ENCODE measurements around the gene ZC3H12C.

ZC3H12C gene

GRCh38 chr11:110217936-110218335 lies 124.7 kb downstream of the ZC3H12C start:
- no peak overlapping the region for H2AFZ ChIP-seq (ENCODE audit: low read length)
- H3K9me3 ChIP-seq (ENCODE audit: low read length), result no peaks in the 10 kb centered on the region
- H3F3A ChIP-seq (ENCODE audit: insufficient read depth, low read length), result no peaks in the 10 kb centered on the region
- H3K36me3 ChIP-seq (ENCODE audit: insufficient read depth, low read length), result no peaks in the 10 kb centered on the region; the same call in 1 of the 2 replicates
- no peaks in the 10 kb centered on the region for H3K27me3 ChIP-seq (ENCODE audit: insufficient read depth, low read length)
- no peak overlapping the region for H3K4me2 ChIP-seq (ENCODE audit: low read length)
- no peak for TF ChIP-seq EZH2 (IDR thresholded peaks at IDR 0.05; ENCODE audit: borderline replicate concordance, low read length)
- TF ChIP-seq, protein P1, sequence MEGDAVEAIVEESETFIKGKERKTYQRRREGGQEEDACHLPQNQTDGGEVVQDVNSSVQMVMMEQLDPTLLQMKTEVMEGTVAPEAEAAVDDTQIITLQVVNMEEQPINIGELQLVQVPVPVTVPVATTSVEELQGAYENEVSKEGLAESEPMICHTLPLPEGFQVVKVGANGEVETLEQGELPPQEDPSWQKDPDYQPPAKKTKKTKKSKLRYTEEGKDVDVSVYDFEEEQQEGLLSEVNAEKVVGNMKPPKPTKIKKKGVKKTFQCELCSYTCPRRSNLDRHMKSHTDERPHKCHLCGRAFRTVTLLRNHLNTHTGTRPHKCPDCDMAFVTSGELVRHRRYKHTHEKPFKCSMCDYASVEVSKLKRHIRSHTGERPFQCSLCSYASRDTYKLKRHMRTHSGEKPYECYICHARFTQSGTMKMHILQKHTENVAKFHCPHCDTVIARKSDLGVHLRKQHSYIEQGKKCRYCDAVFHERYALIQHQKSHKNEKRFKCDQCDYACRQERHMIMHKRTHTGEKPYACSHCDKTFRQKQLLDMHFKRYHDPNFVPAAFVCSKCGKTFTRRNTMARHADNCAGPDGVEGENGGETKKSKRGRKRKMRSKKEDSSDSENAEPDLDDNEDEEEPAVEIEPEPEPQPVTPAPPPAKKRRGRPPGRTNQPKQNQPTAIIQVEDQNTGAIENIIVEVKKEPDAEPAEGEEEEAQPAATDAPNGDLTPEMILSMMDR (IDR thresholded peaks at IDR 0.05; ENCODE audit: low read length), result no peak
- H3K9me2 ChIP-seq (ENCODE audit: low read depth, low read length), result no peaks in the 10 kb centered on the region
- H3K79me2 ChIP-seq (ENCODE audit: insufficient read depth, low read length), result no peaks in the 10 kb centered on the region
- H4K20me1 ChIP-seq (ENCODE audit: insufficient read depth, low read length), result no peaks in the 10 kb centered on the region
- no peak overlapping the region for H3K9ac ChIP-seq (ENCODE audit: low read length)
- no peaks in the 10 kb centered on the region for H3K4me1 ChIP-seq (ENCODE audit: insufficient read depth, low read length, severe bottlenecking)
- no peak overlapping the region for H3K4me3 ChIP-seq (ENCODE audit: low read depth, low read length, poor library complexity, severe bottlenecking)
- H3K27ac ChIP-seq (ENCODE audit: low read depth, low read length, poor library complexity, severe bottlenecking), result no peak overlapping the region

DNA sequence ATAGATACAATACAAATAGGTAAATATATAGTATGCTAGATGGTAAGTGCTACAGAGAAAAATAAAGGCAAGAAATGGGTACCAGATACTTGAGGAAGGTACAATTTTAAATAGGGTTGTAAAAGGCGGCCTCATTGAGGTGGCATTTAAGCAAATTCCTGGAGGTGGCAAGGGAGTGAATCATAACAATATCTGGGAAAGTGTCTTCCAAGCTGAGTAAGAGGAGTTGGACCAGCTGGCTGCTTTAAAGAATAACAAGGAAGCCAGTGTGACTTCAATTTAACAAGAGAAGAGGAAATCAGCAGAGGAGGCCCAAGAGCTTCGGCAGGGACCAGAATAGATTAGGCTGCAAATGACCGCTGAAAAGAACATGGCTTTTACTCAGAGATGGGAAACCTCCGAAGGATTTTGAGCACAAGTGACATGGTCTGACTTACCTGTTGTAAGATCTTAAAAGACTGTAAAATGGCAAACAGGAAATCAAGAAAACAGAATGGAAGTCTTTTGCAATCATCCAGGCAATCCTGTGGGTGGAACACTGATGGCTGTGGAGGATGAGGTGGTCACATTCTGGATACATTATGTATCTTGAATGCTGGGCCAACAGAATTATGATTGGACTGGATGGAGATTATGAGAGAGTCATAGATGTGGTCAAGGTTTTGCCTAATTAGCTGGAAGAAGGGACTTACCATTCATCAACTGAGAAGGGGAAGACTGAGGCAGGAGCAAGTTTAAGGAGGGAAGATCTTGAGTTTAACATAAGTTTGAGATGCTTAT lies 126.0 kb downstream of the ZC3H12C start:
- peaks cover under 1% of the 10 kb centered on the region for H3K36me3 ChIP-seq (ENCODE audit: insufficient read depth, low read length)
- H3K9ac ChIP-seq (ENCODE audit: low read length), result no peak overlapping the region
- H3K4me1 ChIP-seq (ENCODE audit: insufficient read depth, low read length, severe bottlenecking), result no peaks in the 10 kb centered on the region
- H2AFZ ChIP-seq (ENCODE audit: low read length), result no peak overlapping the region
- H3K4me2 ChIP-seq (ENCODE audit: low read length), result no peak overlapping the region
- TF ChIP-seq, protein P1 (IDR thresholded peaks at IDR 0.05; ENCODE audit: low read length), result no peak
- TF ChIP-seq EZH2 (IDR thresholded peaks at IDR 0.05; ENCODE audit: borderline replicate concordance, low read length), result no peak
- H3F3A ChIP-seq (ENCODE audit: insufficient read depth, low read length), result no peaks in the 10 kb centered on the region
- H3K4me3 ChIP-seq (ENCODE audit: low read depth, low read length, poor library complexity, severe bottlenecking), result no peak overlapping the region
- H3K79me2 ChIP-seq (ENCODE audit: insufficient read depth, low read length), result no peaks in the 10 kb centered on the region
- H3K9me2 ChIP-seq (ENCODE audit: low read depth, low read length), result no peaks in the 10 kb centered on the region
- H4K20me1 ChIP-seq (ENCODE audit: insufficient read depth, low read length), result no peaks in the 10 kb centered on the region
- H3K9me3 ChIP-seq (ENCODE audit: low read length), result no peaks in the 10 kb centered on the region
- no peak overlapping the region for H3K27ac ChIP-seq (ENCODE audit: low read depth, low read length, poor library complexity, severe bottlenecking)
- H3K27me3 ChIP-seq (ENCODE audit: insufficient read depth, low read length), result no peaks in the 10 kb centered on the region

Measured in OCI-LY1 (cell line).